Type B pancreatic cell (in vitro differentiated cells): ENCODE results near the gene SEPTIN2. TPM values are rescaled to one million over a fixed set of nuclear protein-coding genes. Genes with fewer than 3 reads are reported as not detected.
"Not testable (repeated sequence)": the region's sequence is repeated elsewhere in the genome, so short reads cannot be mapped to it uniquely, and the experiment has no call there.

ENCODE experiments used
- DNase-seq: peaks from one replicate; pipeline ENCODE4 v3.0.0; 2021; ENCODE audit warnings: mixed read lengths; ENCODE audit not compliant: unreplicated experiment; ENCODE audit errors: extremely low spot score
- H3K27ac Mint-ChIP-seq: 2 replicates; pipeline ENCODE4 v1.8.0; 2021; ENCODE audit warnings: mild to moderate bottlenecking, mixed read lengths
- H3K27me3 Mint-ChIP-seq: 2 replicates; pipeline ENCODE4 v1.8.0; 2021; ENCODE audit warnings: mixed read lengths
- H3K36me3 Mint-ChIP-seq: 2 replicates; pipeline ENCODE4 v1.8.0; 2021; ENCODE audit warnings: mixed read lengths
- H3K4me1 Mint-ChIP-seq: one replicate; pipeline ENCODE4 v1.8.0; 2021; ENCODE audit warnings: mixed read lengths; ENCODE audit not compliant: unreplicated experiment
- H3K4me3 Mint-ChIP-seq: 2 replicates; pipeline ENCODE4 v1.8.0; 2021; ENCODE audit warnings: mild to moderate bottlenecking, mixed read lengths
- H3K9me3 Mint-ChIP-seq: 2 replicates; pipeline ENCODE4 v1.8.0; 2021; ENCODE audit warnings: mixed read lengths
- total RNA-seq: library from RNA; stranded (reverse); gene quantifications from 2 replicates; pipeline ENCODE4 v1.2.1, GENCODE V29; 2021; ENCODE audit warnings: low replicate concordance
- TF ChIP-seq, protein P1 (sequence below): fragments of 200-600 bp; sonication (generic); conservative IDR thresholded peaks from 2 replicates; pipeline ENCODE4 v1.5.0; 2021; ENCODE audit warnings: antibody characterized with exemption, mild to moderate bottlenecking

The SEPTIN2 gene
- total RNA-seq, 1 donor from 2014 or later = 425 TPM

DNA sequence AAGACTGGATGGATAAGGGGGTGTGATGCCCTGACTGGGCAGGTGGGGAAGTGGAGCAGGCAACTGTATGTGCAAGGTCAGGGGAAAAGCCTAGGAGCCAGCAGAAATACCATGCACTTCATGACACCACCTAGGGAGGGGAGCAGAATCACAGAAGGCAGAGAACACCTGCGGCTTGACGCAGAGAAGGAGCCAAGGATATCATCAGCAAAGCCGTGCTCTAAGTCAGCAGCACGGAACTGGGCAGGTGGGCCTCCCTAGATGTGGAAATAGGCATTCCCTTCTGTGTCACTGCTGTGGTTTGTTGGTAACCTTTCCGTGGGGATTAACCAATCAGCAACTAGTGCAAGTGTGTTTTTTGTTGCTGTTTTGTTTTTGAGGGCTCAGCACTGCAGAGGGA lies 41.6 kb upstream of the SEPTIN2 start:
- Mint-ChIP-seq H3K27ac (peak overlapping the region; percentile 81), H3K4me1 (peaks cover 34% of the 10 kb centered on the region), H3K4me3 (peak overlapping the region; percentile 86), H3K27me3 (no peaks in the 10 kb centered on the region), H3K36me3 (peaks cover 26% of the 10 kb centered on the region), H3K9me3 (peaks cover 7% of the 10 kb centered on the region)
- DNase-seq = no peak
- TF ChIP-seq, protein P1, sequence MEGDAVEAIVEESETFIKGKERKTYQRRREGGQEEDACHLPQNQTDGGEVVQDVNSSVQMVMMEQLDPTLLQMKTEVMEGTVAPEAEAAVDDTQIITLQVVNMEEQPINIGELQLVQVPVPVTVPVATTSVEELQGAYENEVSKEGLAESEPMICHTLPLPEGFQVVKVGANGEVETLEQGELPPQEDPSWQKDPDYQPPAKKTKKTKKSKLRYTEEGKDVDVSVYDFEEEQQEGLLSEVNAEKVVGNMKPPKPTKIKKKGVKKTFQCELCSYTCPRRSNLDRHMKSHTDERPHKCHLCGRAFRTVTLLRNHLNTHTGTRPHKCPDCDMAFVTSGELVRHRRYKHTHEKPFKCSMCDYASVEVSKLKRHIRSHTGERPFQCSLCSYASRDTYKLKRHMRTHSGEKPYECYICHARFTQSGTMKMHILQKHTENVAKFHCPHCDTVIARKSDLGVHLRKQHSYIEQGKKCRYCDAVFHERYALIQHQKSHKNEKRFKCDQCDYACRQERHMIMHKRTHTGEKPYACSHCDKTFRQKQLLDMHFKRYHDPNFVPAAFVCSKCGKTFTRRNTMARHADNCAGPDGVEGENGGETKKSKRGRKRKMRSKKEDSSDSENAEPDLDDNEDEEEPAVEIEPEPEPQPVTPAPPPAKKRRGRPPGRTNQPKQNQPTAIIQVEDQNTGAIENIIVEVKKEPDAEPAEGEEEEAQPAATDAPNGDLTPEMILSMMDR = no peak

DNA sequence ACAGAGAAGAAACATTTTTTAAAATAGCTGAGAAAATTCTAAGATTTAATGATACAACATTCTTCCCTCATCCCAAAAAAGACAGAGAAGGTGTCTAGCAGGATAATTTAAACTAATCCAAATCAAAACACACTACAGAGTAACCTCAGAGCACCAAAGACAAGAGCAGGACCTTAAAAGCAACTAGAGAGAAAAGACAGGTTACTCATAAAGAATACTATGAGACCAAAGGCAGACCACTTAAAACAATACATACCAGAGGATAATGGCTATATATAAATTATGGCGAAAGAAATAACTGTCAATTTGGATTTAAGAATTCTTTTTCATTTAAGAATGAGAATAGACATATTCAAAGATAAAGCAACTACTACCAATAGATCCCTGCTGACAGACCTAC lies 40.2 kb upstream of the SEPTIN2 start:
- no peak overlapping the region for H3K27ac Mint-ChIP-seq
- TF ChIP-seq, protein P1 = no peak
- H3K4me1 Mint-ChIP-seq = peaks cover 32% of the 10 kb centered on the region
- H3K4me3 Mint-ChIP-seq = no peak overlapping the region
- peaks cover 7% of the 10 kb centered on the region for H3K9me3 Mint-ChIP-seq
- H3K36me3 Mint-ChIP-seq = peaks cover 26% of the 10 kb centered on the region
- H3K27me3 Mint-ChIP-seq = no peaks in the 10 kb centered on the region
- no peak for DNase-seq

DNA sequence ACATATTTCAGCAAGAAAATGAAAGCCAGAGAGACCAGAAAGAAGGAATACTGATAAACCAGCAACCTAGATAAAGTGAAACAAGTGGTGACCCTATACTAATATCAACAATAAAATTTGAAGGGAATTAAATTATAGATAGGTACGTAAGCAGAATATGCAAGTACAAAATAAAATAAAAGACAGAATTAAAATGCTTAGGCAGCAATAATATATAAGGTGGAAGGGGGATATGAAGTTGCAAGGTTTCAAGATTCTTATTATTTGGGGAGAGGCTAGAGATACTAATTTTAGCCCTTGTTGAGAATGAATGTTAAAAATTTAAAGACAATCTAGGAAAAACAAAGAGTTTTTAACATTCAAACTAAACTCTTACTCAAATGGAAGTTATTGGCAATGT lies 39.8 kb upstream of the SEPTIN2 start:
- DNase-seq = no peak
- TF ChIP-seq, protein P1 = no peak
- peaks cover 28% of the 10 kb centered on the region for H3K4me1 Mint-ChIP-seq
- peaks cover 26% of the 10 kb centered on the region for H3K36me3 Mint-ChIP-seq
- peaks cover 7% of the 10 kb centered on the region for H3K9me3 Mint-ChIP-seq
- H3K27ac Mint-ChIP-seq = no peak overlapping the region
- H3K4me3 Mint-ChIP-seq = no peak overlapping the region
- no peaks in the 10 kb centered on the region for H3K27me3 Mint-ChIP-seq

DNA sequence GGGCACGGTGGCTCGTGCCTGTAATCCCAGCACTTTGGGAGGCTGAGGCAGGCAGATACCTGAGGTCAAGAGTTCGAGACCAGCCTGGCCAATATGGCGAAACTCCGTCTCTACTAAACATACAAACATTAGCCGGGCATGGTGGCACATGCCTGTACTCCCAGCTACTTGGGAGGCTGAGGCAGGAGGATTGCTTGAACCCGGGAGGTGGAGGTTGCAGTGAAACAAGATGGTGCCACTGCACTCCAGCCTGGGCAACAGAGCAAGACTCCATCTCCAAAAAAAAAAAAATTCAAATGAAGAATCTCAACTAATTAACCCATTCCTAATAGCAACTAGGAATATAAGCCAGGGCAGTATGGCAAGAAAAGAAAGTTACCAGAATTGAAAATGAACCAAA lies 37.4 kb upstream of the SEPTIN2 start:
- H3K36me3 Mint-ChIP-seq = peaks cover 27% of the 10 kb centered on the region
- not testable (repeated sequence) for H3K27ac Mint-ChIP-seq, H3K27me3 Mint-ChIP-seq, H3K9me3 Mint-ChIP-seq, H3K4me3 Mint-ChIP-seq, DNase-seq
- H3K4me1 Mint-ChIP-seq = peaks cover 26% of the 10 kb centered on the region

DNA sequence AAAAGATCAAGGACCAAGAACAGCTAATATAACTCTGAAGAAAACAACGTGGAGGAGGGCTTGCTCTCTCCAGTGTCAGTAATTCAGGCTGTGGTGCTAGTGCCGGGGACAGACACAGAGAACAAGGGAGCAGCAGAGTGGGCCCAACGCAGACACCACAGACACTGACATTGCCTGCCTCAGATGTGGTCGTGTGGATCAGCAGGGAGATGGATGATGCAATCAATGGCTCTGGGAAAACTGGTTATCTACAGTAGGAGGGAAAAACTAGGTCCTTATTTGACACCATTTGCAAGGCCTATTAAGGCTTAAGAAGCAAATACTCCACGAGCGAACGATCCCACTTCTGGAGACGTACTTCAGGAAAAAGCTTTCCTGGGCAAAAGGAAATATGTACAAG lies 36.3 kb upstream of the SEPTIN2 start:
- H3K36me3 Mint-ChIP-seq = peaks cover 24% of the 10 kb centered on the region
- H3K27ac Mint-ChIP-seq = no peak overlapping the region
- no peak overlapping the region for H3K4me3 Mint-ChIP-seq
- no peaks in the 10 kb centered on the region for H3K27me3 Mint-ChIP-seq
- peaks cover 25% of the 10 kb centered on the region for H3K4me1 Mint-ChIP-seq
- peaks cover 7% of the 10 kb centered on the region for H3K9me3 Mint-ChIP-seq
- TF ChIP-seq, protein P1 = no peak
- no peak for DNase-seq

DNA sequence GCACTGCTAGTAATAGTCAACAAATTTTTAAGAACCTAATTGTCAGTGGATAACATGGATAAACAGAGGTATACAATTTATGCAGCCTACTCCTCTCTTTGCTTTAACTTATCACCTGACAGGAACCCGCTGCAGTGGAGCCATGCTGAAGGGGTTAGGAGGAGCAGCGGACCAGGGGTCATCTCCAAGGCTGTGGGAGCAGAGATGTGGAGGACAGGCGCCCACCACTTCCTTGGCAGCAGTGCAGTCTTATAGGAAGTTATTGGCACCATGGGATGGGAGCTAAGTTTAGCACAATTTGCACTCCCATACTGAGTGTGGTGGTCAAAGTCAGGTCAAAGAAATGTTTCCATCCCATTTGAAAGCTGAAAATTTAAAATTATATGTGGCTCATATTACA lies 35.9 kb upstream of the SEPTIN2 start:
- H3K27me3 Mint-ChIP-seq = no peaks in the 10 kb centered on the region
- no peak overlapping the region for H3K27ac Mint-ChIP-seq
- H3K9me3 Mint-ChIP-seq = peaks cover 7% of the 10 kb centered on the region
- TF ChIP-seq, protein P1 = no peak
- peaks cover 21% of the 10 kb centered on the region for H3K36me3 Mint-ChIP-seq
- DNase-seq = no peak
- peaks cover 26% of the 10 kb centered on the region for H3K4me1 Mint-ChIP-seq
- no peak overlapping the region for H3K4me3 Mint-ChIP-seq
